Choroid plexus epithelial cell (primary cell): ENCODE results near the gene GNG12.
A peak's percentile ranks its signal among the peaks of the same experiment; 100 is the strongest.

Experiments
- DNase-seq: peaks from one replicate; pipeline ENCODE4 v3.0.0-alpha.2; 2010; ENCODE audit warnings: low read depth
- H3K4me3 ChIP-seq: 2 replicates; pipeline ENCODE4 v1.5.1; 2011; ENCODE audit warnings: low read depth, mild to moderate bottlenecking, control low read depth, low read length, moderate library complexity
- CTCF ChIP-seq: conservative IDR thresholded peaks from 2 replicates; pipeline ENCODE4 v1.5.1; 2011; ENCODE audit warnings: low read depth, mild to moderate bottlenecking, control low read depth, inconsistent platforms, low read length, moderate library complexity

GNG12 gene

GRCh38 chr1:67688526-67689219, 144.6 kb downstream of the GNG12 start:
- no peak for DNase-seq
- H3K4me3 ChIP-seq, result no peak overlapping the region
- TF ChIP-seq CTCF, result no peak

DNA sequence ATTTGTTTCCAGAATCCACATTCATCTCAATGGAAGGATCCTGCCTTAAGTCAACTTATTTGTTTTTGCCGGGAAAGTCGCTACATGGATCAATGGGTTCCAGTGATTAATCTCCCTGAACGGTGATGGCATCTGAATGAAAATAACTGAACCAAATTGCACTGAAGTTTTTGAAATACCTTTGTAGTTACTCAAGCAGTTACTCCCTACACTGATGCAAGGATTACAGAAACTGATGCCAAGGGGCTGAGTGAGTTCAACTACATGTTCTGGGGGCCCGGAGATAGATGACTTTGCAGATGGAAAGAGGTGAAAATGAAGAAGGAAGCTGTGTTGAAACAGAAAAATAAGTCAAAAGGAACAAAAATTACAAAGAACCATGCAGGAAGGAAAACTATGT, 145.6 kb downstream of the GNG12 start:
- peak overlapping the region; percentile 97 for H3K4me3 ChIP-seq
- no peak for TF ChIP-seq CTCF
- DNase-seq, result peak; percentile 89

DNA sequence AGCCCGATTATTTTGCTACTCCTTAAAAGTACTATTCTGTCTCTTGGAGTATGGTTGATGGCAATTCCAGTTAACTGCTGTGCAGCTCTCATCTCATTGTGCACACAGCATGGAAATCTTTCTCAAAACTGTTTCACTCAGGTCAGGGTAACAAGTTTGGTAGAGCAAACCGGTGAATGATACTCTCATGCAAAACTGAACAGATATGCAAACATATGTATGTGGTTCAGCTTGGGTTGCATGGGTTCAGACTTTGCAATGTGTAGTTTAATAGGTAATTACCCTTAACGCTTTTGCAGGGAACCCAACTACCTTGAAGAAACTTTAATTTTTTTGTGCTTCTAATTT, 146.1 kb downstream of the GNG12 start:
- no peak for DNase-seq
- TF ChIP-seq CTCF, result no peak
- H3K4me3 ChIP-seq, result peak overlapping the region; percentile 97

DNA sequence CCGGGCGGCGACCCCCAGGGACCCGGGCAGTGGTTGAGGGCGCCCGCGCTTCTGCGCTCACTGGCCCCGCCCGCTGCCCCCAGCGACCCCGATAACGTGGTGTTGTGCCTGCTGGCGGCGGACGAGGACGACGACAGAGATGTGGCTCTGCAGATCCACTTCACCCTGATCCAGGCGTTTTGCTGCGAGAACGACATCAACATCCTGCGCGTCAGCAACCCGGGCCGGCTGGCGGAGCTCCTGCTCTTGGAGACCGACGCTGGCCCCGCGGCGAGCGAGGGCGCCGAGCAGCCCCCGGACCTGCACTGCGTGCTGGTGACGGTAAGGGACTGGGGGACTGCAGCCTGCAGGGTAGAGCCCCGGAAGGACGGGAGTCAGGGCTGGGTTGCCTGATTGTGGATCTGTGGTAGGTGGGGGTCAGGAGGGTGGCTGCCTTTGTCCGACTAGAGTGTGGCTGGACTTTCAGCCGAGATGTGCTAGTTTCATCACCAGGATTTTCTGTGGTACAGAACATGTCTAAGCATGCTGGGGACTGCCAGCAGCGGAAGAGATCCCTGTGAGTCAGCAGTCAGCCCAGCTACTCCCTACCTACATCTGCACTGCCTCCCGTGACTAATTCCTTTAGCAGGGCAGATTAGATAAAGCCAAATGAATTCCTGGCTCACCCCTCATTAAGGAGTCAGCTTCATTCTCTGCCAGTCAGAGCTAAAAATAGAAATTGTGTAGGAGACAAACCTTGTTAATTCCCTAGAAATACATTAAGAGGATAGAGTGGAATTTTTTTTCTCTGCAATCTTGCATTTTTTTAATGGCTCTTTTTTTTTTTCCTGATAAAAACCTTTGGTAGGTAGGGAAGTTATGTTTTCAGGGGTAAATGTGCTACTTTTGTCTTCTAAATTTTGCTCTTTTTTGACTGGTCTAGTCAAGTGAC, 146.7 kb downstream of the GNG12 start:
- peak overlapping the region; percentile 97 for H3K4me3 ChIP-seq
- DNase-seq, result peak; percentile 97
- TF ChIP-seq CTCF, result no peak

DNA sequence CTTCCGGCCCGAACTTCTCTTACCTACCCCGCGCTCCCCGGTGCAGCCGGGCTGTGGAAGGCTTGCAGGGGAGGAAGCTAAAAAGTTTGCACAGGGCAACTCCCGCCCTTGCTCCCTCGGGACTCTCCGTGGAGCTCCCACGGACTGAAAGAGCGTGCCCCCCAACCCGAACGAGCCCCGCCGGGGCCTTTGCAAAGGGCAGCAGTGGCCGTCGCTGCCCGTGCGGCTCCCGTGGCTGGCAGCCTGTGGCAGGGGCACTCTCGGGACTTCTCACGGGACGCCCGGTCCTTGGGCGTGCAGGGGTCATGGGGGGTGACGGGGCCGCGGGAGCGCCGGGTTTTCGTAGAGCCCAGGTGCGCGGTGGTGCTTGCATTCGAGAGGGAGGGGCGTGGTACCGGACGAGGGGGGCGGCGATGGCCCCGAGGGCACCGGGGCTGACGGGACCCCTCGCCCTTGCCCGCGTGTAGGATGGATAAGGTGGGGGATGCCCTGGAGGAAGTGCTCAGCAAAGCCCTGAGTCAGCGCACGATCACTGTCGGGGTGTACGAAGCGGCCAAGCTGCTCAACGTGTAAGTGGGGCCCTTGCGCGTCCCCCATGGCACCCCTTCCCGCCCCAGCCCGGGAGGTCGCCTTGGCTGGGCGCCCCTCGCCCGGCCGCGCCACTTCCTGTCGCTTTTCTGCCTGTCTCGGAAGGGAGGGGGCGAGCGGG, 147.6 kb downstream of the GNG12 start:
- TF ChIP-seq CTCF, result no peak
- DNase-seq, result peak; percentile 59
- H3K4me3 ChIP-seq, result peak overlapping the region; percentile 97

DNA sequence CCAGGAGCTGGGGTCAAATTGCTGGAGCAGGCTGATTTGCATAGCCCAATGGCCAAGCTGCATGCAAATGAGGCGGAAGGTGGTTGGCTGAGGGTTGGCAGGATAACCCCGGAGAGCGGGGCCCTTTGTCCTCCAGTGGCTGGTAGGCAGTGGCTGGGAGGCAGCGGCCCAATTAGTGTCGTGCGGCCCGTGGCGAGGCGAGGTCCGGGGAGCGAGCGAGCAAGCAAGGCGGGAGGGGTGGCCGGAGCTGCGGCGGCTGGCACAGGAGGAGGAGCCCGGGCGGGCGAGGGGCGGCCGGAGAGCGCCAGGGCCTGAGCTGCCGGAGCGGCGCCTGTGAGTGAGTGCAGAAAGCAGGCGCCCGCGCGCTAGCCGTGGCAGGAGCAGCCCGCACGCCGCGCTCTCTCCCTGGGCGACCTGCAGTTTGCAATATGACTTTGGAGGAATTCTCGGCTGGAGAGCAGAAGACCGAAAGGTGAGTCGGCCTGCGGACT, 148.2 kb downstream of the GNG12 start, which contains the start of gene GADD45A:
GADD45A (plus strand) TSS at position 135 of the 491 bp plus-strand sequence; CDS start at position 429, 294 bp downstream.
- H3K4me3 ChIP-seq, result peak within 1 kb of the TSS; percentile 97
- TF ChIP-seq CTCF, result no peak
- peak; percentile 100 for DNase-seq
